Caco-2 (cell line): ENCODE data around the gene CRISPLD2. TPM values are rescaled to one million over a fixed set of nuclear protein-coding genes. Genes with fewer than 3 reads are reported as not detected.

ENCODE experiments used
- BruUV-seq: library from RNA; stranded (reverse); fragments of 400-500 nt; replicated peaks from 2 replicates; lab custom pipeline; 2021; lab: Mats Ljungman, UMichigan
- CTCF ChIA-PET: fragments of 300-600 bp; sonication (Branson Sonifier 250); formaldehyde crosslinking; loops from one replicate; lab custom pipeline; 2022; ENCODE audit warnings: antibody characterized with exemption; lab: Charles Lee
- POLR2A ChIA-PET: fragments of 300-600 bp; sonication (Branson Sonifier 250); formaldehyde crosslinking; loops from one replicate; lab custom pipeline; 2022; ENCODE audit warnings: antibody characterized with exemption; lab: Charles Lee
- DNase-seq, 2 experiments: peaks; one replicate each; pipeline versions ENCODE4 v3.0.0 to v3.0.0-alpha.2; 2020 to 2022
- H3K27me3 ChIP-seq: replicated peaks from 2 replicates; pipeline ENCODE4 v1.6.0; 2011; ENCODE audit warnings: low read length; ENCODE audit not compliant: control insufficient read depth, insufficient read depth
- H3K36me3 ChIP-seq: 2 replicates; pipeline ENCODE4 v1.5.1; 2011; ENCODE audit warnings: low read length; ENCODE audit not compliant: control insufficient read depth, insufficient read depth
- H3K4me1 ChIP-seq: fragments of 250-450 bp; sonication (Bioruptor Pico); 2 replicates; pipeline ENCODE4 v1.5.1; 2020; ENCODE audit warnings: mild to moderate bottlenecking
- H3K4me3 ChIP-seq: 2 replicates; pipeline ENCODE4 v1.5.1; 2011; ENCODE audit warnings: low read depth, mild to moderate bottlenecking, control low read depth, low read length
- H3K9me3 ChIP-seq: fragments of 250-450 bp; sonication (Bioruptor Pico); 2 replicates; pipeline ENCODE4 v1.5.1; 2020; ENCODE audit warnings: mild to moderate bottlenecking, moderate library complexity
- H3K27ac Mint-ChIP-seq: one replicate; pipeline ENCODE4 v1.8.0; 2022; ENCODE audit warnings: mixed read lengths; ENCODE audit not compliant: unreplicated experiment
- H3K27me3 Mint-ChIP-seq: one replicate; pipeline ENCODE4 v1.8.0; 2022; ENCODE audit warnings: mixed read lengths; ENCODE audit not compliant: insufficient read depth, unreplicated experiment
- H3K36me3 Mint-ChIP-seq: one replicate; pipeline ENCODE4 v1.8.0; 2022; ENCODE audit warnings: mild to moderate bottlenecking, mixed read lengths; ENCODE audit not compliant: insufficient read depth, unreplicated experiment
- H3K4me1 Mint-ChIP-seq: one replicate; pipeline ENCODE4 v1.8.0; 2022; ENCODE audit warnings: low read depth, mixed read lengths; ENCODE audit not compliant: unreplicated experiment
- H3K4me3 Mint-ChIP-seq: one replicate; pipeline ENCODE4 v1.8.0; 2022; ENCODE audit warnings: mild to moderate bottlenecking, moderate library complexity, mixed read lengths; ENCODE audit not compliant: unreplicated experiment
- H3K9me3 Mint-ChIP-seq: one replicate; pipeline ENCODE4 v1.8.0; 2022; ENCODE audit warnings: mixed read lengths; ENCODE audit not compliant: unreplicated experiment
- CTCF ChIP-seq, 2 experiments: fragments of 200-600 bp in 1 of 2; IDR thresholded peaks; 1 replicate in 1 of 2; 2 replicates in 1 of 2; pipeline versions ENCODE4 v1.5.1 to v1.8.0; 2011 to 2022; ENCODE audit warnings: antibody characterized with exemption in 1 of 2, control low read depth in 1 of 2, inconsistent platforms in 1 of 2, low read depth in 1 of 2, low read length in 1 of 2, mild to moderate bottlenecking in 1 of 2, moderate library complexity in 1 of 2; ENCODE audit not compliant: insufficient read depth in 1 of 2, severe bottlenecking in 1 of 2, unreplicated experiment in 1 of 2
- intact Hi-C: fragments of 100-400 bp; cut with micrococcal nuclease; formaldehyde crosslinking; loops from one replicate; pipeline ENCODE4 v1.10.0; 2022; ENCODE audit not compliant: unreplicated experiment
- total RNA-seq: library from RNA; stranded (reverse); gene quantifications from 2 replicates; pipeline ENCODE4 v1.2.3, GENCODE V29; 2022

Gene CRISPLD2
- total RNA-seq, 1 experiment from 2014 or later: 4.0 TPM

GRCh38 chr16:84843149-84844048 is 23.6 kb downstream of the CRISPLD2 start:
- no peak overlapping the region for H3K4me3 Mint-ChIP-seq
- Histone ChIP-seq H3K9me3 (no peaks in the 10 kb centered on the region), H3K36me3 (no peaks in the 10 kb centered on the region), H3K4me3 (no peak overlapping the region), H3K27me3 (no peaks in the 10 kb centered on the region), H3K4me1 (no peaks in the 10 kb centered on the region)
- intact Hi-C loops: no loop called here
- POLR2A ChIA-PET: no interaction called here
- H3K4me1 Mint-ChIP-seq: peaks cover 5% of the 10 kb centered on the region
- TF ChIP-seq CTCF (IDR thresholded peaks at IDR 0.05; ENCODE audit: insufficient read depth in 1 of 2, low read depth in 1 of 2, low read length in 1 of 2, severe bottlenecking in 1 of 2, unreplicated experiment in 1 of 2): no peak
- DNase-seq: no peak
- H3K27me3 Mint-ChIP-seq: no peaks in the 10 kb centered on the region
- CTCF ChIA-PET: no interaction called here
- no peak overlapping the region for H3K27ac Mint-ChIP-seq
- H3K9me3 Mint-ChIP-seq: no peaks in the 10 kb centered on the region
- no TSS peak for BruUV-seq
- no peaks in the 10 kb centered on the region for H3K36me3 Mint-ChIP-seq

- ChIA-PET CTCF (no interaction called here), POLR2A (no interaction called here)
- Mint-ChIP-seq H3K27me3 (no peaks in the 10 kb centered on the region), H3K36me3 (no peaks in the 10 kb centered on the region), H3K9me3 (no peaks in the 10 kb centered on the region), H3K4me1 (peaks cover 5% of the 10 kb centered on the region), H3K27ac (no peak overlapping the region), H3K4me3 (no peak overlapping the region)
- Histone ChIP-seq H3K27me3 (no peaks in the 10 kb centered on the region), H3K9me3 (no peaks in the 10 kb centered on the region), H3K36me3 (no peaks in the 10 kb centered on the region), H3K4me3 (no peak overlapping the region), H3K4me1 (no peaks in the 10 kb centered on the region)
- intact Hi-C loops: no loop called here
- no peak for DNase-seq
- BruUV-seq: no TSS peak
- TF ChIP-seq CTCF (IDR thresholded peaks at IDR 0.05; ENCODE audit: insufficient read depth in 1 of 2, low read depth in 1 of 2, low read length in 1 of 2, severe bottlenecking in 1 of 2, unreplicated experiment in 1 of 2): no peak
Observed at GRCh38 chr16:84844049-84844350, 24.2 kb downstream of the CRISPLD2 start.

- TF ChIP-seq CTCF (IDR thresholded peaks at IDR 0.05; ENCODE audit: insufficient read depth in 1 of 2, low read depth in 1 of 2, low read length in 1 of 2, severe bottlenecking in 1 of 2, unreplicated experiment in 1 of 2): no peak
- no peaks in the 10 kb centered on the region for H3K27me3 Mint-ChIP-seq
- intact Hi-C loops: no loop called here
- Histone ChIP-seq H3K4me3 (no peak overlapping the region), H3K4me1 (no peaks in the 10 kb centered on the region), H3K36me3 (no peaks in the 10 kb centered on the region), H3K27me3 (no peaks in the 10 kb centered on the region), H3K9me3 (no peaks in the 10 kb centered on the region)
- no peak overlapping the region for H3K27ac Mint-ChIP-seq
- H3K4me1 Mint-ChIP-seq: peaks cover 5% of the 10 kb centered on the region
- ChIA-PET POLR2A (no interaction called here), CTCF (no interaction called here)
- H3K4me3 Mint-ChIP-seq: no peak overlapping the region
- DNase-seq: no peak
- no TSS peak for BruUV-seq
- H3K36me3 Mint-ChIP-seq: no peaks in the 10 kb centered on the region
- no peaks in the 10 kb centered on the region for H3K9me3 Mint-ChIP-seq
Observed at GRCh38 chr16:84844559-84845495, 25.0 kb downstream of the CRISPLD2 start.
